HG03097 (cell line): ENCODE measurements around the gene DNAJB12.
"Not testable (repeated sequence)": the region's sequence is repeated elsewhere in the genome, so short reads cannot be mapped to it uniquely, and the experiment has no call there.

Experiments used
- ATAC-seq: cut with Tn5 transposase; IDR thresholded peaks from one replicate; pipeline ENCODE4 v1.9.1; 2021; ENCODE audit not compliant: unreplicated experiment, low FRiP score

The DNAJB12 gene

DNA sequence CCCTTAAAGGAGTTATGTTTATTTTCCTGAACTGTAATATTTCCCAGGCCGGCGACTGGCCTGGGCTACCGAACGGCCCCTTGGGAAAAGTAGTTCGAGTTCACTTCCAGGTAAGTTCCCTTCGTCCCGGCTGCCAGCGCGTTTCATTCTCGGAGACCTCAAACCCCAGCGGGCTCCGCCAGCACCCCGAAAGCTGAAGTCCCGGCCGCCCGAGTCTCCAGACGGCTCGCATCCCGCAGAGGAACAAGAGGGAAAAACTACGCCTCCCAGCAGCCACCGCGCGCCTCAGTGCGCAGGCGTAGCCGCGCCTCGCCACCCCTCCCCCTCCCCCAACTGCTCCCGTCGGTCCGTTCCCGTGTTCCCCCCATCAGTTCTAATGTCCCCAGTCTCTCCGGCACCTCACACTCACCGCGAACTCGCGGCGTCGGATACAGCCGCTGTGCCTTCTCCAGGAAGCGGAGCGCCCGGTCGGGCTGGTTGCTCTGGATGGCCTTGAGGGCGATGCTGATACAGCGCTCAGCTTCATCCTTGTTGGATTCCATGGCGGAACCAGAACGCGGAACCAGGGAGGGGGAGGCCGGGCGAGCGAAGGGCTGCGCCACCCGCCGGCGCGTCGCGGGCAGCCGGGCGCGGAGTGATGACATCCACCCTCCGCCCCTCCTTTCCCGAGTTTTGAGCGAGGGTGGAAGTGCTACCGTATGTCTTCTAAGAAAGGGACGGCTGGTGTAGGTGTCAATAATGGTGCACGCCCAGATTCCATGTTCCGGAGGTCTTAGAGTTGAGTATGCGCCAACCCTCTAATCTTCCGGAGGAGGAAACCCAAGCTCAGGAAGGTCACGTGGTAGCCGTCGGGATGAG is at the start of gene DNAJB12:
TSS of gene DNAJB12 (minus strand) at position 564 of the 858 bp plus-strand sequence. CDS start at position 542, 22 bp downstream.
- peak; percentile 66 for ATAC-seq

DNA sequence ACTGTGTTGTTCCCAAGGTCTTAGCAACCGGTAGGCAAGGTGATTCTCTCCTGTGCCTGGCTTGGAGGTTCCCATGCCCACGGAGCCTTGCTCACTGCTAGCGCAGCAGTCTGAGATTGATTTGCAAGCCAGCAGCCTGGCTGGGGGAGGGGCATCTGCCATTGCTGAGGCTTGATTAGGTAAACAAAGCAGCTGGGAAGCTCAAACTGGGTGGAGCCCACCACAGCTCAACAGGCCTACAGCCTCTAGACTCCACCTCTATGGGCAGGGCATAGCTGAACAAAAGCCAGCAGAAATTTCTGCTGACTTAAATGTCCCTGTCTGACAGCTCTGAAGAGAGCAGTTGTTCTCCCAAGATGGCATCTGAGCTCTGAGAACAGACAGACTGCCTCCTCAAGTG is 40.9 kb upstream of the DNAJB12 start:
- not testable (repeated sequence) for ATAC-seq

DNA sequence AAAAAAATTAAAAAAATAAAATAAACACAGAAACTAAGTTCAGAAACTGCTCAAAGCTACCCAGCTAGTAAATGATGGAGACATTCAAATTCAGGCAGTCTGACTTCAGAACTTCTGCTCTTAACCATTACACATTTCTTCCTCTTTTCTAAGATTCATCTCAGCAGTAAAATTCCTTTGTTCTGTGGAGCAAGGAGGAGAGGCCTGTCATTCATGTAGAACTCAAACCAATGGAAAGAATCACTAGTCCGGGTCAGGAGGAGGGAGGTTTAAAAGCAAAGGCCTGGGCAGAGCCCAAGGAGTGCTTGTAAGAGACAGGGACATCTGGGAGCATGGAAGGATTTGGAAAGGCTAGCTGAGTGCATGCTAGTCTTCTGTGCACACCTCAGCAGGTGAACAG is 37.9 kb upstream of the DNAJB12 start:
- ATAC-seq: no peak

DNA sequence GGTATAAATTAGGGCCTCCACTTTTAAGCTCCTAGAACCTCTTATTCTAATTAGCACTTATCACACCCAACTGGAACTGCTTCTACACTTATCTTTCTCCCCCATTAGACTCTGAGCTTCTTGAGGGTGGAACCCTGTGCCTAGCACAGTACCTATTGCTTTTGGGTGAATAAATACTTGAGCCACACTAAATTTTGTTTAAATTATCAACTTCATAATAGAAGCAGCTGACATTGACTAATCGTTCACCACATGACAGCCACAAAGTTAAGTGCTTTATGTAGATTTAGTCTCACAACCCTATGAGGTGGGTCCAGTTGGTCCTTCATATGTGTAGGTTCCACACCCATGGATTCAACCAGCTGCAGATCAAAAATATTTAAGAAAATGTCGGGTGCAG is 36.0 kb upstream of the DNAJB12 start:
- ATAC-seq: no peak

DNA sequence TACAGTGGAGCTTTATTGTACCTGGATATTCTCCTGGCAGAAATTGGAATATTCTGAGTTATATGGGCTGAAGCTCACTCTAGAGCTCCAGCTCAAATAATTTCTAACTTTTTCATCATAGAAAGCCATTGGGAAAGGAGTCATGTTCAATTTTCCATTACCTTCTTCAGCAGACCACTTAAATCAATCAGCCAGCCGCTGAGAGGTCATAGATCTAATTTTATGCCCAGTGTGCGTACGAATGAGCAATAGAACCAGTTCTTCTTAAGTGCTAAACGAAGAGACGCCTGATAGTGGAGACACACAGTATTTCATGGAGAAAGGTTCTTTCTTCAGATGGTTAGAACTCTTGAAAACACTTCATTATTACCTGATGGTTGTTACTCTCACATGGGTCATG is 35.0 kb upstream of the DNAJB12 start:
- ATAC-seq: no peak

DNA sequence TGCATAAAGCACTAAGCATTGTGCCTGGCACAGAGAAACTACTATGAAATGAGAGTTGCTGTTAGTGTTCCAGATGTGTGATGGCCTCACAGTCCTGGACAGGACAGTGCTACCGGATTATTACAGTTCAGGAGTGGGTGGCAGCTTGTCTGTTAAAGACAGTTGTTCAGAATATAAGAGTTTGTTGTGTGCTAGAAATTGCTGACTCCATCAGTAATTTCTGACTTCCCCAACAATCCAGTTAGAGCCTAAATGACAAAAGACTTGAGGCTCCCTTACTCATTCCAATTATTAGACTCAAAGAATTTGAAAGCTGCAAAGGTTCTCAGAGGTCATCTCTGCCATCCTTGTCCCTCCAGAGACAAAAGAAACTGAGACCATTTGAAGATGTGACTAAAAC is 34.3 kb upstream of the DNAJB12 start:
- no peak for ATAC-seq

DNA sequence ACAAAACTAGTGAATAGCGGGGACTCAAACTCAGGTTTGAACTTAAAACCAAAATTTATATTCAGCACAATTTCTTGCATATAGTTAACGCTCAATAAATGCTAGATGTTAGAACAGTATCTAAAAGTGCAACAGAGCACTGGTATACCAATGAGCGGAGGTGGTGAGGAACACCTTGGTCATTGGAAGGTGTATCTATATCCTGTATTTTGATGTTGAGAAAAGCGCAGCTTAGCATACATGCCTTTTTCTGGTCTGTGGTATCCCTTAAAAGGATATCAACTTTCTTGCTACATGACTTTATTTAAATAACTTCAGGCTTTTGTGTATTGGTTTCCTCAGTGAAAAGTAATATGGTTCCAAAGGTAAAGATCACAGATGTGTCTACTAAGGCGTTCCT is 33.3 kb upstream of the DNAJB12 start:
- ATAC-seq: no peak

DNA sequence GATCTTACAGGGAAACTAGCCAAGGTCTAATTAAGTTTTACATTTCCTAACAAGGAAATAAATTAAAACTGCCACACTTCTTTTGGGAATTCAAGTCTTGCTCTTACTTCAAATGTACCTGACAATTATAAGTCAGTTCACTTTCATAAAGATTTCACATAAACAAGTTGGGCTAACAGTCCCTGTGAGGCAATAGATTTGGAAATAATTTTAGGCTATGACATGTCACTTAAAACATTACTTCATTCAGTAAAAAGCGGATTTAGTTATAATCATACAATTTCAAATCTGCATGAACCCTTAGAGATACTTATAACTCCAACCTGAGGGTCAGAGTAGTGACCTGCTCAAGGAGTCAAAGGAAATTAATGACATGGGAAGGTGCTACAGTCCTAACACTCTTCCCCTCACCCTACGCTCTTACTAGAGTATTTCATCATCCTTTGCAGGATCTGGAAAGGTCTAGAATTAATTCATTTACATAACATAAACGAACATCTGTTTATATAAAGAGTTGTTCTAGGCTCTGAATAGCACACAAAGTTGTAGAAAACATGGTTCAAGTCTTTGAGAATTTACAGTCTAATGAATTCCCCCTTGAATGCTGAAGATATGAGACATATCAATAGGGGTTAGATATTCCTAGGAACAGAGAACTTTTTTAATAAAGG is 32.3 kb upstream of the DNAJB12 start:
- ATAC-seq: no peak

DNA sequence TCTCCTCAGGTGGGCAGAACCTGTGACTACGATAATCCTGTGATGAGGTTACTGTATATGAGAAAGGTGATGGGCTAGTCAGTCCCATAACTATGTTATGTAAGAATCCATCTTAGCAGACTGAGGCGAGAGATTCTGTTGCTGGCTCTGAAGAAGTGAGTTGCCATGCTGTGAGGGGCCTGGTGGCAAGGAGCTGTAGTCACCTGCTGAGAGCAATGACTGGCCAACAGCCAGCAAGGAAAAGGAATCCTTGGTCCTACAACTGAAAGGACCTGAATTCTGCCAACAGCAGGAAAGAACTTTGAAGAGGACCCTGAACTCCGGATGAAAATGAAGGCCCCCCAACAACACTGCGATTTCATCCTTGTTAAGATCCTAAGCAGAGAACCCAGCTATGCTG is 31.0 kb upstream of the DNAJB12 start:
- ATAC-seq: no peak

DNA sequence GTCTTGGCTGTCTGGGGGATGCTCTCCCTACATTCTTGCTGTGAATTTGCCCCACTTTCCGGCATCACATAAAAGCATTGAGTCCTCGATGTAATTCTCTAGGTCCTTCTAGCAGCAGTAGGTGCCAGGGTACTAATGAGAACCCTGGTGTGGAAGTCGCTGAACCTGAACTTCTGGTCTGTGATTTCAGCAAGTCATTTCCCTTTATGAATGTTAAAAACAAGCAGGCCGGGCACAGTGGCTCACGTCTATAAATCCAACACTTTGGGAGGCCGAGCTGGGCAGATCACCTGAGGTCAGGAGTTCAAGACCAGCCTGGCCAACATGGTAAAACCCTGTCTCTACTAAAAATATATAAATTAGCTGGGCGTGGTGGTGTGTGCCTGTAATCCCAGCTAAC is 30.3 kb upstream of the DNAJB12 start:
- ATAC-seq: not testable (repeated sequence)

DNA sequence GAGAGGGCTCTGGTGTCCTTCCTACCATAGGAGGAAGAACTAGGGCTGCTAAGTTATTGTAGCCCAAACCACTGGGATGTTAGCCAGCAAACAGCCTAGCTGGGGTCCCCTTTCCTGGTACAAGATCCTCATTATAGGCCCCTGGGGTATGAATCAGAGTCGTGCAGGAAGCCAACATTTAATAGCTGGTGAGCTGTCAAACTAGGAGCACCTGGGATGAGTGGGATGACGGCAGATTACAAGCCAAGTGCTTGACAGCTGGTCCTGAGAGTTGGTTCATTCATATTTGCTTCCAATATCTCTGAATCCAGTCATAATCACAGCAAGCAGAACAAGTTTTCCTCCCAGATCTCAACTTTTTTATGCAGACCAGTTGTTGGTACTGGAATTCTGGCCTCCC is 25.1 kb upstream of the DNAJB12 start:
- ATAC-seq: no peak

DNA sequence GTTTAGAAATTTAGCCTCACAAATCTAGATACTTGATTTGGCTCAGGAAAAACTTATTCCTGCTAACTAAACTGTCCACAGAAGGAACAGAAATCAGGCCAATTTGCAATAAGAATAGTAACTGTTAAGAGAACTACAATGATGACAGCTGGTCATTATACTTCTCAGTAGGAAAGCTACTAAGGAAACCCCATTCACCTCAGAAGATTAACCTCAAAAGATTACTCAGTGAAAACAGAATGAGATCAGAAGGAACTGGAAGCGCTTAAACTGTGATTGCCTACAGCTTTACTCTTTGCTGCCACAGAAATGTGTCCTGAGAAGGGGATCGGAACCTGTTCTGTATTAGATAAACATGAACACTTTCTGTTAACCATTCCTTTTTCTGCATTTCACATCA is 24.3 kb upstream of the DNAJB12 start:
- ATAC-seq: no peak

DNA sequence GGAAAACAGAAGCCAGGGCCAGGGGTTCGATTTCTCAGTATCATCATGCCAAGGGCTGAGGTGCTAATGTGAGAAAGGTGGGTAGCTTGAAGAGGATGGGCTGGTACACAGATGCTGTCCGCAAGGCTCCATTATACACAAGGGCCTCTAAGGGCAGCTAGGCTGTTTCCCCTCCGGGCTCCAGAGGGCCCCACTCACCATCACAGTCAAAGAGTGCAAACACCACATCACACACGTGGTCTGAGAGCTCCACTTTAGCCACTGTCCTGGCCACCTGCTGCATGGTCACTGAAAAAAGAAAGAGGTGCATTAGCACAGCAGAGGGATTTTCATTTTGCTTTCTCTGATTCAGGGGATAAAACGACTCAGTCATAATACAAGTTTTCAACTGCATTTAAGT is 20.9 kb upstream of the DNAJB12 start:
- ATAC-seq: no peak

DNA sequence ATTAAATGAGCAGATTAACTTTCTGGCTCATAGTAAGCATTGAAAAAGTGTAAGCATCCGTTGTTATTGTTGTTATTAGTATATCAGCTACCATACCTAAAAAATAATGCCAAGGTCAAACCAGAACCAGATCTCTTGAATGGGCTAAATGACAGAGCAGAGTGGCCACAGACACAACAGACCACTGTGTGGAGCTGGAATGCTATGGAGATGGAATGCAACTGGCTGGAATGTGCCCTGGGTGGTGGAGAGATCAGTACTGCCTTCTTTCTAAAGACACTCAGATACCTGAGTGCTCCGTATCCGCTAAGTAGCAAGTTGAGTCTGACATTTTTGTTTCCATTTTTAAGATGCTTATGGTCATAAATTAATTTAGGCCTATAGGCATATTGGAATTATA is 20.5 kb upstream of the DNAJB12 start:
- no peak for ATAC-seq

DNA sequence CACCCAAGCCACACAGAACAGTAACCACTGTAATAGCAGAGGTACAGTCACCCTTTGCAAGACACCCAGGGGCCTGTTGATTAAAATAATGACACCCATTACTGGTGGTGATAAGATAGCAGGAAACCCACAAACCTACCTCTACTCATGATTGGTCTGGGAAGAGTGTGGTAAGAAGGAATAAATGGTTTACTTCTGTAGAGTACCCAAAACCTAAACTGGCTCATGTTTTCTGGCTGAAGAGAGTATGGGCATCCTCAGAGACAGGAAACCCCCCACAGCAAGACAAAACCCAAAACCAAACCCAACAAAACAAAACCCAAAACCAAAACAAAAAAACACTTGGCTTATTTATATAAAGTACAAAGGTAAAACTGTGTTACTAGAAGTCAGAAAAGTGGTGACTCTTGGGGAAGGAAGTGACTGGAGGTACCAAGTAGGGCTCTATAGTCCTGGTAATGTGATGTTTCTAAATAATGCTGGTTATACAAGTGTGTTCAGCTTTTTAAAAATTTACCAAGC is 15.5 kb upstream of the DNAJB12 start:
- no peak for ATAC-seq

DNA sequence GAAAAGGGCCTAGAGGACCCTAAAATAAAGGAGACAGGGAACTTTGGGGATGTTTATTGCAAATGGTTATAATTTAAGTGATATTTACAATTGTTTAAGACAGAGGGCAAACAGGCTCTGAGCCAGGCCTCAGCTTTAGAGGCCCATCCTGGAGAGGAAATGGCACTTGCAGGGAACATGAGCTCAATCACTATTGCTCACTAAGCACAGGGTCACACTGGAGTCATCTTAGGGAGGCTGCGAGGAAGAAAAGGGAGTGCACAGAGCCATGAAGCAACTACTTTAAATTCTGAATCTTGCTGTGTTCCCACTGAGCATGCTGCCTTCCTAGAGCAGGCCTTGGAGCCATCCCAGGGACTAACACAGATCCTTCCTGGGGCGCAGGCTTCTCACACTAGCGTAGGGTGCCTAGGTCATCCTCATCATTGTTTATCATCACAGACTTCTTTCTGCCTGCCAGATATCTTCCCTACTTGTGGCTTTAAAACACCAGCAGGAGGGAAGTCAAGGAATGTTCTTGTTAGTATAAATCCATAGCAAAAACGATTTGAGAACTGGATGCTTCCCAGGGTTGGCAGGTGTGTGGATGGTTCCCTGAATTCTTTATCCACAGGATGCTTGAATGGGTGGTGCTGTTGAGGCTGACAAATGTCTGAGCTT is 12.7 kb upstream of the DNAJB12 start:
- no peak for ATAC-seq

DNA sequence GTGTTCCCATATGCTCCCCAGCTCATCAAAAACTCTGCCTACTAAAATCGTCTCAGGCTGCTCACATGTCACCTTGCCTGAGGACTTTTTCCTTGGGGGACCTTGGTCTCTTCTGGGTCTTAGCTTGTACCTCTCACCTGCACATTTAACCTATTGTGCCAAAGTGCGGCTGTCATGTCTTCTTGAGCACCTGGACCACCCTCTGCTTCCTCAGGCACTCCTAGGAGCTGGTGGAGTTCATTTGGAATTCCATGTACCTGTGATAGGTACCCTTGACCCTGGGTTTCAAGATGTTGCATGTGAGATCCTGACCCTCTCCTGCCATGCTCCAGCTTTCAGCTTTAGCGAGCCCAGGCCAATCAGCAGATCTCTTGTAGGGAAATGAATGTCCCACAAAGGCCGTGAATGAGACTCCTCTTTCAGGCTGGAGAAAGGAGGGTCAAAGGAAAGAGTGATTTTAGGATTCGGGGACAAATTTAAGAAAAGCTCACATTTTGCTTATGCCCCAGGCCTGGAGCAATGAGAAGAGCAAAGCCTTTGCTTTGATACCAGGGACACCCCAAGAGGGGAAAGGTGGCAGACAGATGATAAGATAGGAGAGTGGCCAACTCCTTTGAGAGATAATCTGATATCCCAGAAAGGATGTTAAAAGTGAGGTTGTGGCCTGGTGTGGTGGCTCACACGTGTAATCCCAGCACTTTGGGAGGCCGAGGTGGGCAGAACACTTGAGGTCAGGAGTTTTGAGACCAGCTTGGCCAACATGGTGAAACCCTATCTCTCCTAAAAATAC is 10.6 kb upstream of the DNAJB12 start:
- ATAC-seq: no peak

DNA sequence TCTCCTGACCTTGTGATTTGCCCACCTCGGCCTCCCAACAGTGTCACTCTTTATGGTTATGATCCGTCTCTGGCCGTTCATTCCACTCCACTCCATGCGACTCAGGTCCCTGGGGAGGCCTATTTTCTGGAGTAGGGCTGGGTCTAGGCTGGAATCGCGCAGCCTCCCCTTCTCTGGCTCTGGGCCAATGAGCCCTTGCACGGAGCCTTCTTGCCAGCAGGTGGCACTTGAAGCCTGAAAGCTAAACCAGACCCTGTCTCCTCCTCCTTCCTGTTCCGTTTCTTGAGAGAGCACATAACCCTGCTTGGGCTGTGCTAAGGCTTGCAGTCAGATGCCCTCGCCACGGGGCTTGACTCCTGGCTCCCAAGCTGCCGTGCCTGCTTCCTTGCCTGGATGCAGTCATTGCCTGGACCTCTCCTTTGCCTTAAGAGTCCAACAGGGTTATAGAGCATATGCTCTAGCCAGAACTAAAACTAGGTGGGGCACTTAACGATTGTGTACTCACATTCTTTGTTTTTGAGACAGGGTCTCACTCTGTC is 9.6 kb upstream of the DNAJB12 start:
- ATAC-seq: peak; percentile 88

DNA sequence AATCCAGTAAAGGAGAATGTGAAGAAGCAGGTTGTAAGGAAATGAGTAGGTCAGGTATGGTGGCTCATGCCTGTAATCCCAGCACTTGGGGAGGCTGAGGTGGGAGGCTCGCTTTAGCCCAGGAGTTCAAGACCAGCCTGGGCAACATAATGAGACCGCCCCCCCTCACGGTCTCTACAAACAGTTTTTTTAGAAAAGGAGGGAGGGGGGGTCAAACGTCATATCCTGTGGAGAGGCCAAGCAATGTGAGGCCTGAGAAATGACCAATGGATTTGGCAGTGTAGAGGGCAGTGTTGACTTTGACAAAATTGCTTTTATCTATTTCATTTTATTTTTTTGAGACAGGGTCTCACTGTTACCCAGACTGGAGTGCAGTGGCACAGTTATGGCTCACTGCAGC is 2.3 kb upstream of the DNAJB12 start:
- ATAC-seq: no peak

DNA sequence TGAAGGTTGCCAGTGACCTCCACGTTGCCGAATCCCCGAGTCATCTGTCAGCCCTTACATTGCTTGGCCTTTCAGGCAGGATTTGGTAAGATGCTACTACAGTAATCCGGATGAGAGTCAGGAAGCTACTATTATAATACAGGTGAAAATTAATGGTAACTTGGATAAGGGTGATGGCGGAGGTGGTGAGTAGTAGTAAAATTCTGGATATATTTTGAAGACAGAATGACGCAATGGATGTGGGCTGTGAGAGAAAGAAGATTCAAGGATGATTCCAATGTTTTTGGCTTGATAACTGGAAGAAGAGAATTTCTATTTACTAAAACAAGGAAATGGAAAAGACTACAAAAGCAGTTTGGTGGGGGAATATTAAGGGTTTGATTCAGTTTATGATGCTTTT is 1.4 kb upstream of the DNAJB12 start:
- ATAC-seq: no peak
